ENCODE data around the gene C6orf132.
A peak's percentile ranks its signal among the peaks of the same experiment; 100 is the strongest.

The C6orf132 gene

DNA sequence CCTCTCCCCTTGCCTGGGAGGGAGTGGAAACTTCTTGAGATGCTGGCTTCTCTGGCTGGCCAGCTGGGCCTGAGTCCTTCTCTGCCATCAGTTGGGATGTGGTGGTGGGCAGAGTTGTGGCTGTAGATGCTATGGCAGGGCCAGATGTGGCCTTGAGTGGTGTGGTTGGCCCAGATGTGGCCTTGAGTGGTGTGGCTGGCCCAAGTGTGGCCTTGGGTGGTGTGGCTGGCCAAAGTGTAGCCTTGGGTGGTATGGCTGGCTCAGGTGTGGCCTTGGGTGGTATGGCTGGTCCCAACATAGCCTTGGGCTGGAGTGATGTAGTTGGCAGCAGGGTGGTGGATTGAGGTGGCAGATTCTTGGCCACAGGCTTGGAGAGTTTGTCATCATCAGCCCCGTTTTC lies 36.7 kb downstream of the C6orf132 start:
- DNase-seq (ENCODE audit: low read depth in 3 of 3): no peak

DNA sequence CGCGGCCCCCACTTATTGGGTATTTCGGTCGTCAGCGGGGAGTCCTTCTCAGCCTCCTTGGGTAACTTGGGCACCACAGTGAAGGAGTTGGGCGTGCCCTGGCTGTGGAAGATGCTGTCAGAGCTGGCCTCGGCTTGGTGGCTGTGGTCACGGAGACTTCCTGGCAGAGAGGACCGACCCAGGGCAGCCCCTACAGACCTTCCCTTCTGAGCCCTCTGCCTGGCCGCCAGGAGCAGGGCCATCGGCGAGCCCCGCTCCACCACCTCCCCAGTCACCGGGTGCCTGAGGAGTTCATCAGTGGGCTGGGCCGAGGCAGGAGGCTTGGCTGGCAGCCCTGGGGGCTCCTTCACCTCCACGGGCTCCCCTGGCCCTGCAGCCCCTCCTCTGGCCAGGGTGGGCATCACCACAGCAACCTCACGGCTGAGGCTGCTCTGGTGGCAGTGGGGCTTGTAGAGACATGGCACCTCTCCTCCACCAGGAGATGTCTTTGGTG lies 37.2 kb downstream of the C6orf132 start:
- no peak for DNase-seq (ENCODE audit: low read depth in 3 of 3)

DNA sequence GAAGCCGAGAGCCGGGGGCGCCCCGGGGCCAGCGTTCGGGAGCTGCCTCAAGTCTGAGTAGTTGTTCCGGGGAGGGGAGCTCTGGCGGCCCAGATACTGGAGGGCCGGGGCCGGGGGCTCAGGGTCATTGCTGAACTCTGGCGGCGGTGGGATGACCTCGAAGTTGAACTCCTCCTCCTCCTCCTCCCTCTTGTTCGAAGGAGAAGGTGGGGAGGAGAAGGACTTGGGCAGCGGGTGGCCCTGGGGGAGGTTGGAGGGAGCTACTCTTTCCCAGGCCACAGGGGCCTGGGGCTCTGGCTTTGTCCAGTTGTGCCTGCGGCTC lies 37.7 kb downstream of the C6orf132 start:
- no peak for DNase-seq (ENCODE audit: low read depth in 3 of 3)

DNA sequence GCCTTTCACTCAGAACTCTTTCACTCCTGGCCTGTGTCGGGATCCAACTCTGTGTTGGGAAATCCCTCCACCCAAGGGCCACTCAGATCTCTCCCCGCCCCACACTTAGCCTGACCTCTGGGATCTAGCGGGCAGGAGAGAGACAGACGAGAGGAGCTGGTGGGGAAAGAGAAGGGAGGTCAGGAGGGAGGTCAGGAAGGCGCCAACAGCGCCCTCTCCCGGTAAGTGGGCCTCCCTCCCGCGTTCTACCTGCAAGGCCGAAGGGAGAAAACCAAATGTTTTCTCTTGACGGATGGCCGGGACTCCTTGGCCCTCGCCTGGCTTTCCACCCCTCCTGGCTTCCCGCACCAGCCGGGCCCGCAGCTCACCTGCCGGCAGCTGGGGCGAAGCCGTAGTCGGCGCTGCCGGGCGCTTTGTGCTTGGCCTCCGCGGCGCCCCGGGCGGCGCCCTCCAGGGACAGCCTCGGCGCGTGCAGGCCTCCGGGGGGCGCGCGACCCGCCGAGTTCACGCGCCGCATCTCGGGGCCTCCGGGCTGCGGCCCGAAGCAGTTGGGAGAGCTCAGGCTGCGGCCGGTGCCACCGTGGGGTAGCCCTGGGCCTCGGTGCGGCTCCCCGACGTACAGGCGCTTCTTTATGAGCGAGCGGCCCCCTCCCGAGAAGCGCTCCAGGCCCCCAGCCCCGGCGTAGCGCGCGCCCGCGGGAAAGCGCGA lies 38.2 kb downstream of the C6orf132 start:
- peak; percentile 42 to 66 (median 43) for DNase-seq (ENCODE audit: low read depth in 3 of 3)

DNA sequence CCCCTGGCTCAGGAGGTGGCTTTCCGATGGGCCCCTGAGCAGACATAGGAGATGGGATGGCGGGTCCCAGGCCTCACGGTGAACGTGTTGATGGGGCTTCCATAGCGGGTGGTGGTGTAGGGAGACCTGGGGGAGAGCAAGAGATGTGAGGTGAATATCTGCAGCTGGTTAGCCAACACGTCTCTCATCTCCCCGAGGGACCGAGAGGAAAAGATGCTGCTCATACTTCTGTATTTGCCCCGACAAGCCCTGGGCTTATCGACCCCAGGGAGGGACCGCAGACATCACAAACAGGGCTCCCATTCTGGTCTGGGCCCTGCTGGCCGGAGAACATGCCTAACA lies 38.7 kb downstream of the C6orf132 start:
- DNase-seq (ENCODE audit: low read depth in 3 of 3): no peak

DNA sequence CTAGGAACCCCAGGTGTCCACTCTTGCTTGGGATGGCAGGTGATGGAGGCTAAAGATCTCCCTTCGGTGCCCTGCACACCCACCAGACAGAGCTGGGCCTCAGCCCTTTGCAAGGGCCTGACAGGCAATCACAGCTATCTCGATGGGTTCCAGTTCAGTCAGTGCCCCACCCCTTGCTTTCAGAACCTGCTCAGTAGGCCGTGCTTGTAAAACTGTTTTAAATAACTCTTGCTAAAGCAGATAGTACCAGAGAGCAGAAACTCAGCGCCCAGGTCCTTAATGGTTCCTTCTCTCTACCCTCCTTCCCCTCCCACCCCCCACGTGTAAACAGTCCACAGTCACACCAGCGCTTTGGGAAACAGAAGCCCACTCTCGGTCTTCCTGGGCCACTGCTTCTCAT lies 39.2 kb downstream of the C6orf132 start:
- no peak for DNase-seq (ENCODE audit: low read depth in 3 of 3)

DNA sequence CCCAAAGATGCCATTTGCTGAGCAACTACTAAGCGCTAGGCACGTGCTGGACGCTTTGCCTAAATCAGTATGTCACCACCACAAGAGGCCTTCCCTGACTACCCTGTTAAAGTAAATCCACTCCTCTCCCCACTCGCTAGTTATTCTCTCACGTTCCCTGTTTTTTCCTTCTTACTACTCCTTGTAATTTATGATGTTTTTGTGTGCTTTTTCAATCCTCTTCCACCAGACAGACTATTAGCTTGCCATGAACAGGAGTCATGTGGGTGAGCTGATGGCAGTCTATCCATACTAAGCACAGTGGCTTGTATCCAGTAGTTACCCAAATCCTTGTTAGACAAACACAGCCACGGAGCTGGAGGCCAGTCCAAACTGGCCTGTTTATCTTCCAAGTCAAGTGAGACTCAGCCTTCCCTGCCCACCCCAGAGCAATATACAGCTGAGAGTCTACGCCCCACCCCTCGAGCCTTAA lies 41.2 kb downstream of the C6orf132 start:
- no peak for DNase-seq (ENCODE audit: low read depth in 3 of 3)

DNA sequence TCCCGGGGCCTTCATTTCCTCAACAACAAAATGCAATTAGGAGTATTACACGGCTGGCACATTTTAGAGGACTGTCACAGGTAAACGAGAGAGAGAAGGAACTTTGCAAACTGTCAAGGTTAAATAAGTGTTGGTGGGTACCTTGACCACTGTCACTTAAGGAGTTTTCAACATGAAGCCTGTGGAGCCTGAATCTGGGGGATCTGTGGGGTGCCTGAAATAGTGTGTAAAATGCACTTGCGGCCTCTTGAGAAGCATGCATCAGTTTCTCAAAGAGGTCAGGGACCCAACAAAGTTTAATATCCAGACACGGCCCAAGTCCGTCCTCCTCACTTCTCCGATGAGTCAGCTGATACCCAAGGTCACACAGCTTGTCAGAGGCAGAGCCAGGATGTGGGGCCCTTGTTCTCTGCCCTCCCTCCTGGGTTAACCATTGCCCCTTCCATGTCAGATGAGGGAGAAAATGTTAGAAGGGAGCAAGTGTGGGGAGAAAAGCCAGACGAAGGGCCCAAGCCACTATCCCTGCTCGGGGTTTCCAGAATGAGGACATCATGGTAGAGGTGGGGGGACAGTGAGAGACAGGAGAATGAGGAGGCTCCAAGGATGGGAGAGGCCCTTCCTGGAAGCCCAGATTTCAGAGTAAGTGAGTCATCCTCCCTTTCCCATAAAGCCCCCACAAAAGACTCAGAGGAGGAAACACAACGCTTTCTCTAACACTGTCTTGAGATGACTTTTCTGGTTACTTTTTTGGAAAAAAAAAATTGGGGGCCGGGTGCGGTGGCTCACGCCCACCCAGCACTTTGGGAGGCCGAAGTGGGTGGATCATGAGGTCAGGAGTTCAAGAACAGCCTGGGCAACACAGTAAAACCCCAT lies 42.2 kb downstream of the C6orf132 start:
- DNase-seq (ENCODE audit: low read depth in 3 of 3): no peak

DNA sequence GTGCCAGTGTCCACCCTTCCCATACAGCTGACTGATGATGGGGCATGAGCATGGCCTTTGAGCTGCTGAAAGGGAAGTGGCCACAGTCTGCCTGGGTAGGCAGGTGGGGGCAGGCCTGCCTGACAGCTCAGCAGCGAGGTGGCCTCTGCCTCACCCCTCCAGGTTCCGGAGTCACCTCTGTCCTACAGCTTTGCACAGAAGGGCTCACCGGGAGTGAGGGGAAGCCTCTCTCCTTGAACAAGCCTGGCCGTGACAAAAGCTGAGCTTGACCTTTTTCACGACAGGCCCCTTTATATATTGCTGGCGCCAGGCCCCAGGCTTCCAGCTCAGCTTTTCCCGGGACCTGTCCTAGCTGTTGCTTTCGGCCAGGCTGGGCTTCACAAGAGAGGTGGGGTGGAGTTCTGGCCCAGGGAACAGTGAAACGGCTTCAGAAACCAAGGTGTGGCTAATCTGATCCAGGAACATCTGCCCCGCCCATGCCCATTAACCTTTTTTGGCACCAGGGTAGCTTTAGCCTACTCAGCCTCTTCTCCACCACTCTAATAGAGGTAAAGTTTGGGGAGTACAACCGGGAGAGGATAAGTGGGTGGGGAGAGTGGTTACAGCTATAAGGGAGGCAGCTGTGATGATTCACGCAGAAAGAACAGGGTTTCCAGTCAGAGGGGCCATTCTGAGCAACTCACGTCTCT lies 42.9 kb downstream of the C6orf132 start:
- no peak for DNase-seq (ENCODE audit: low read depth in 3 of 3)

DNA sequence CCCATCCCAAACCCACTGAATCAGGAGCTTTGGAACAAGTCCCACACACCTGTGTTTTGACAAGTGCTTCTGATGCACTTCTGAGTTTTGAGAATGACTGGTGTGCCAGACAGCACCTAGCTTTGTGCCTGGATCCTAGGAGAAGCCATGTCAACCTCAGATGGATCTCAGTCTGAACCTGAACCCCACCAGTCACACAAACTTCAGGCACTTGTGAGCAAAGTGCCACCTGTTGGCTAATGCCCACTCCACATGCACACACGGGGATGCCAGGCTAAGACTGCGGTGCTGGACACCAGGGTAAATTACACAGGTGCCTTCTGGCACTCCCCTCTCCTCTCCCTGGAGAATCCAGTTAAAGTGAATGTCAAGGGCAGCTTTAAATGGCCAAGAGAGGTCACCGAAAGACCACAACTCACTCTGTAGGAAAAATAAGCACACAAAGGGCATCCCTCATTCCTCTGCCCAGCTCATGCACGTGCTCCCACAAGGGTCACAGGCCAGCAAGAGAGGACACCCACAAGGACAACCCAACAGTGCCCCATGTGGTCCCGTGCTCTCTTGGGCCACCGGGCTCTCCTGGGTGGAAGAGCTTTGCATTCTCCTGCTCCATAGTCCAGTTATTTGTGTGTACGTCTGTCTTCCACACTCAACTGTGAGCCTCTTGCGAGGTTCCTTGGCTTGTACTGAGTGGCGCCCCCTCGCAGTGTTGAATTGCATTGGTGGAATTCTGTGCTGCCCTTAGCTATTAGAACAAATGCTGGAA lies 46.5 kb downstream of the C6orf132 start:
- no peak for DNase-seq (ENCODE audit: low read depth in 3 of 3)

DNA sequence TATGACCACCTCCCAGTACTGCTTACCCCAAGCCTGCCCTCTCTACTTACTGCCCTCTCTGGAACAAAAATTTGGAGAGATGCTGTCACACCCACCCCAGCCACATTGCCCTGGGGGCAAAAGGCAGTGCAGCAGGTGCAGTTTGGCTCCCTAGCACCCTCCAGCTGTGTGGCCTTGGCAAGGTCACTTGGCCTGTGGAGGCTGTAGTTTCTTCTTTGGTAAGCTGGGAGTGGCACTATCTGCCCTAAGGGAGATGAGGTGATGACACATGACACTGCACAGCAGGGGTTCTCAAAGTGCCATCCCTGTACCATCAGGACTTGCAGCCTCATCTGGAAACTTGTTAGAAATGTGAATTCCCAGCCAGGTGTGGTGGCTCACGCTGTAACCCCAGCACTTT lies 47.3 kb downstream of the C6orf132 start:
- DNase-seq (ENCODE audit: low read depth in 3 of 3): no peak

DNA sequence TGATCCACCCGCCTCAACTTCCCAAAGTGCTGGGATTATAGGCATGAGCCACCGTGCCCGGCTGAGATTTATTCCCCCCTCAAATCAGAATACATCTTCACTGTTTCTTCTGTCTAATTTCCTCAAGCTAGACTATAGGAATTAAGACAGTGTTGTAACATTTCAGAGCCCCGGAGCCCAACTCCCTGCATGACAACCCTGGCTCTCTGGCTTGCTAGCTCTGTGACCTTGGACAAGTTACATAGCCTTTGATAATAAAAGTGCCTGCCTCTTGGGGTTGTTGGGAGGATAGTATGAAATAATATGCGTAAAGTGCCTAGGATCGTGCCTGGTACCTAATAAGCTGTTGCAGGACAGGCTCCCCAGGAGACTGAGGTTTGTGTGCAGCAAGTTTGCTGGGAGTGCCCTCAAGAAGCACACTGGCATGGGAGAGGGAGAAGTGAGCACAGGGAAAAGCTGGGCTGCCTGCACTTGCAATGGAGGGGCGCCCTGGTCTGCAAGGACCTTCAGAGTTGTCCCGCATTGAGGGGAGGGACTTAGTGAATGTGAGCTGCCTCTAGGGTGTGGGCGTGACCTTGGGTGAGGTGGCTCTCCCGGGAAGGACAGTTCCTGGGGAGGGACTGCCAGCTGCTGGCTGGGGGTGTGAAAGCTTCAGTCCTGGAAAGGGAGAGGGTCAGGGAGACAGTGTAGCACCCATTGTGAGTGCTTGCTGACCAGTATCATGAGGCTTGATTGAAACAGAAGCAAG lies 48.7 kb downstream of the C6orf132 start:
- no peak for DNase-seq (ENCODE audit: low read depth in 3 of 3)

DNA sequence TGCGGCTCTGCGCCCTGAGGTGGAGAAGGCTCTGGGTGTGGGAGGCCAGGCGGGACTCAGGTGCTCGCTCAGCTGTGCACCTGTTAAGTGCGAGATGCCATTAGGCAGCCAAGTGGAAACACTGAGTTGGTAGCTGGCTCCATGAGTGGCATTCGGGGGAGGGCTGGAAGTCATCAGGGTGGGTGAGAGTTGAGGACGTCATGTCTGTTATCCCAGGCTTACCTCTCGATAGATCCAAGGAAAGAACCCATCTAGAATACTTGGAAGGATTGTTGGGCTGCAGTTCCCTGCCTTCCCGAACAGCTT lies 50.7 kb downstream of the C6orf132 start:
- no peak for DNase-seq (ENCODE audit: low read depth in 3 of 3)

DNA sequence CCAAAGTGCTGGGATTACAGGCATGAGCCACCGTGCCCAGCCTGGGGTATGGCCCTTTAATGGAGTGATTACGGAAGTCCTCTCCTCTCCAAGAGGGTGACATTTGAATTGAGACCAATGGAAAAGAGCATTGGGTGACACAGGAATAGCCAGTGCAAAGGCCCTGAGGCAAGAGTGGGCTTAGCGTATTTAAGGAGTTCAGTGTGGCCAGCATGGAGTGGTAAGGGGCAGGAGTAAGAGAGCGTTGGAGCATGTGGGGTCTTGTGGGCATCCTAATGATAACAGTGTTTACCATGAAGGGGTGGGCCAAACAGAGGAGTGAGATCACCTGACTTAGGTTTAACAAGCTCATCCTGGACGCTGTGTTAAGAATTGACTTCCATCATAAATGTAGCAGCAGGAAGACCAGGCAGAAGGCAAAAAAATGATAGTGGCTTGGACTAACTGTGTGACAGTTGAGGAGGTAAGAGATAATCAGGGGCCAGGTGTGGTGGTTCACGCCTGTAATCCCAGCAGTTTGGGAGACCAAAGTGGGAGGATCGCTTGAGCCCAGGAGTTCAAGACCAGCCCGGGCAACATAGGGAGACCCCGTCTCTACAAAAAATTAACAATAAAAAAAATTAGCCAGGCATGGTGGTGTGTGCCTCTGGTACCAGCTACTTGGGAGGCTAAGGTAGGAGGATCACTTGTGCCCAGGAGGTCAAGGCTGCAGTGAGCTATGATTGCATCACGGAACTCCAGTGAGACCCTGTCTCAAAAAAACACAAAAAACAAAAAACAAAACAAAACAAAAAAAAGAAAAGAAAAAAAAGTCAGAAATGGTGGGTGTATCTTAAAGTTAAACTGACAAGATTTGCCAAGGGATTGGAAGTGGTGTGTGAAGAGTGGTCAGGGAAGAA lies 51.4 kb downstream of the C6orf132 start:
- DNase-seq (ENCODE audit: low read depth in 3 of 3): no peak

DNA sequence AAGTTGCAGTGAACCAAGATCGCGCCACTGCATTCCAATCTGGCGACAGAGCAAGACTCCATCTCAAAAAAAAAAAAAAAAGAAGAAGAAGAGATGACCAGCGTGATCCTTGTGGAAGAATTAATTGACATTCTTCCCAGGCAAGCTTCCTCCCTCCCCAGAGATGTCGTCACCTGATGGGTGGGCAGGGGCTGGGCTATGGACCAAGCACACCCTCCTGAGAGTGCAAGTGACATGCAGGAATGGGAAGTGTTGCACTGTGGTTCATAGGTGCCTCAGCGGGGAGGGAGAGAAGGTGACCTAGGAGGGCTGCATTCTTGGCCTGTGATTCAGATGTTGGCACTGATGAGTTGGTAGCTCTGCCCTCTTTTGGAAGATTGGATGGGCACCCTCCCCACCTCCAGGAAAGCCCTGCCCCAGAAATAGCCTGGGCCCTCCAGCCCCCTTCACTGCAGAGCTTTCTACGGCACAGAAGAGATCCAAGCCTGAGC lies 54.3 kb downstream of the C6orf132 start:
- no peak for DNase-seq (ENCODE audit: low read depth in 3 of 3)

DNA sequence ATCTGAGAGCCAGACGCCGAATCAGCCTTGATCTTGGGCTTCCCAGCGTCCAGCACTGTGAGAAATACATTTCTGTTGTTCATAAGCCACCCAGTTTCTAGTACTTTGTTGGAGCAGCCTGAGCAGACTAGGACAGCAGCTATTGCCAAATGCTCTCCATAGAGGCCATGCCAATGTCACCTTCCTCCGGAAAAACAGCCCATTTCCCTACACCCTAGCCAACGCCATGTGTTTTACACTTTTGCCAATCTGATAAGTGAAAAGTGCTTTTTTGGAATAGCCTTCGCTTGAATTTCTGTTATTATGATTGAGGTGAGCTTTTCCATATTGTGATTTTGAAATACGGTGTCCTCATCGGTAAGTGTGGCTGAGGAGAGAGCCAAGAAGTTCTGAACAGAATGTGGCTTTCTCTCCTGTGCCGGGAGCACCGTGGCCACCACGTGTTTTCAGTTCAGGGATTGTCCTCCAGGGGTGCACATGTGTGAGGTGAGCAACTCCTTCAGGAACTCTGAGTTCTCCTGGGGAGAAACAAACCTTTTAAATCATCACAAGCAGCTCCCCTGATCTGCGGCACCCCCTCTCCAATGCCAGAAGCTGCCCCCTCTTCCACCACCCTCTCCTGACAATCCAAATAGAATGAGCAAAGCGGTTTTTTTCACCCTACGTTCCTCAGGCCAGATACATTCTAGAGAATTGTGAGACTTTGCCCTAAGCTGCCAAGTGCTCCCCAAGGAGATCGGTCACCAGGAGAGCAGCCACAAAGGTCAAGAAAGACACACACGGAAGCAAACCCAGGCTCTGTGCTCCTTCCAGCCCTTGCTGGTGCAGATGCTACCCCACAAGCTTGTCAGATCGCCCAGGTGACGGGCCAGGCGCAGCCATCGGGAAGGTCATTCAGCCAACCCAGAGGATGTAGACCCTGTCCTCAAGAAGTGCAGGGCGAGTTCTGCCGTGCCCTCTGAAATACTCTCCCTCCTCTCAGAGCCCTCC lies 56.1 kb downstream of the C6orf132 start:
- DNase-seq (ENCODE audit: low read depth in 3 of 3): no peak

DNA sequence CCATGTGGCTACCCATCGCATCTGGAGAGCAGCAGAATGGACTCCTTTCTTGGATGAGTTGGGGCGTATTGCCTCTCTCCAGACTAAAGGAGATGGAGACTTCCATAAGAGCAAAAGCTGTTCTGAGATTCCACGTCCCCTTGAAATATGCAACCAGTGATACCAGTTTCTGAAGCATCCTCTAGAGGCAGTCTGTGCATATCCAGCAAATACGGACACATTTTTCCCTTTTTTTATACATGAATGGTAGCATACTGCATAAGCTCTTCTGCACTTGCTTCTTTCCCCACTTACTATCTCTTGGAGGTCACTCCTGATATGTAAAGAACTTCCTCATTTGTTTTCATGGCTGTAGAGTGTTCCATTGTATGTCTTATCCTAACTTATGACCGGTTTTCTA lies 57.5 kb downstream of the C6orf132 start:
- no peak for DNase-seq (ENCODE audit: low read depth in 3 of 3)

DNA sequence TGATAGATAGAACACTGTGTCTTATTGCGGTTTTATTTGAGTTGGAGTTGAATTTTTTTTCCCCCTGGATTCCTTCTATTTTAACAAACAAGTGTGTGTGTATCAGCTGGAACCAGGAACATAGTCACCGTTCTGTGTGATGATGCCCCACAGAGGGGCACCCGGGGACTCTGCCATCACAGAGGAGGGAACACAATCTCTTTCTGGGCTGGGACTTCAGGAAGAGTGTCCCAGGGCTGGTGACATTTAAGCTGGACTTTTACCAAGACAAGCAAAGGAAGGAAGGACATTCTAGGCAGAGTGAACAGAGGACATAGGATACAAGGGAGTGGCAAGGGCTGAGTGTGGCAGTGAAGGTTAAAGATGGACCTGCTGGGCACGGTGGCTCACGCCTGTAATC lies 58.9 kb downstream of the C6orf132 start:
- DNase-seq (ENCODE audit: low read depth in 3 of 3): no peak

DNA sequence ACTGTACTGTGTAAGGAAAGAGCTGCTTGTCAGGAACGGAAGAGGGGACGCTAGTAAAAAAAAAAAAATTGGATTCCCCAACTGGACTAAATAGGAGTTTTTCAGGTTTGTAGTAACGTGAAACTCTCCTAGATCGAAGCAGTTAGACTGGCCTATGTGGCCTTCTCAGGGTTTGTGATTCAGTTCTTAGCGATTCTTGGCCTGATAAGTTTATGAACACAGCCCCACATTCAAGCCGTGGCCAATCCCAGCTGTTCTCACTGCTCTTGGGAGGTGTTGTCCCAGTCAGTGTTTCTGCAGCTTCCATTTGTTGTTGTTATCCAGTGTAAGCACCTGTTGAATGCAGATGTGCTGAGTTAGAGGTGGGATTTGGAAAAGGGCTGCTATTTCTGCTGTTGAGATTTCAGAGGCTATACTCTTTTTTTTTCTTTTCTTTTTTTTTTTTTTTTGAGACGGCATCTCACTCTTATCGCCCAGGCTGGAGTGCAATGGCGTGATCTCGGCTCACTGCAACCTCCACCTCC lies 62.4 kb downstream of the C6orf132 start:
- DNase-seq (ENCODE audit: low read depth in 3 of 3): no peak
